ENCODE data around the gene RFESD. TPM values are rescaled to one million over a fixed set of nuclear protein-coding genes. Genes with fewer than 3 reads are reported as not detected.
A peak's percentile ranks its signal among the peaks of the same experiment; 100 is the strongest.
"Not testable (repeated sequence)": the region's sequence is repeated elsewhere in the genome, so short reads cannot be mapped to it uniquely, and the experiment has no call there.

RFESD gene
- total RNA-seq, 1 experiment from 2014 or later, result 0.03 TPM

- no peak for DNase-seq (ENCODE audit: low spot score)
Measured at GRCh38 chr5:95660060-95660459, 13.5 kb downstream of the RFESD start.

- DNase-seq (ENCODE audit: low spot score), result no peak
Measured at GRCh38 chr5:95662946-95663345, 16.4 kb downstream of the RFESD start.

- DNase-seq (ENCODE audit: low spot score), result peak; percentile 80
Measured at GRCh38 chr5:95664204-95664786, 17.7 kb downstream of the RFESD start.

- DNase-seq (ENCODE audit: low spot score), result no peak
Measured at GRCh38 chr5:95667061-95667618, 20.6 kb downstream of the RFESD start.

- DNase-seq (ENCODE audit: low spot score), result no peak
Measured at GRCh38 chr5:95667678-95668077, 21.1 kb downstream of the RFESD start.

- no peak for DNase-seq (ENCODE audit: low spot score)
Measured at GRCh38 chr5:95668216-95668615, 21.6 kb downstream of the RFESD start.

- no peak for DNase-seq (ENCODE audit: low spot score)
Measured at GRCh38 chr5:95668728-95669127, 22.2 kb downstream of the RFESD start.

- no peak for DNase-seq (ENCODE audit: low spot score)
Measured at GRCh38 chr5:95669540-95669939, 23.0 kb downstream of the RFESD start.

GRCh38 chr5:95669985-95670384 lies 23.4 kb downstream of the RFESD start:
- no peak for DNase-seq (ENCODE audit: low spot score)

- DNase-seq (ENCODE audit: low spot score), result no peak
Measured at GRCh38 chr5:95670568-95670967, 24.0 kb downstream of the RFESD start.

GRCh38 chr5:95671826-95672225 lies 25.2 kb downstream of the RFESD start:
- DNase-seq (ENCODE audit: low spot score), result no peak

GRCh38 chr5:95672641-95673040 lies 26.1 kb downstream of the RFESD start:
- no peak for DNase-seq (ENCODE audit: low spot score)

- DNase-seq (ENCODE audit: low spot score), result no peak
Measured at GRCh38 chr5:95673081-95673480, 26.5 kb downstream of the RFESD start.

- DNase-seq (ENCODE audit: low spot score), result no peak
Measured at GRCh38 chr5:95682891-95683290, 36.3 kb downstream of the RFESD start, which contains the start of gene SPATA9. TSS of gene SPATA9 (minus strand) at chr5:95682991. CDS start at chr5:95682854, 137 bp downstream.

GRCh38 chr5:95684361-95684760 lies 37.8 kb downstream of the RFESD start:
- no peak for DNase-seq (ENCODE audit: low spot score)

GRCh38 chr5:95686651-95687050 lies 40.1 kb downstream of the RFESD start:
- no peak for DNase-seq (ENCODE audit: low spot score)

- DNase-seq (ENCODE audit: low spot score), result no peak
Measured at GRCh38 chr5:95689680-95690079, 43.1 kb downstream of the RFESD start.

GRCh38 chr5:95690333-95690732 lies 43.8 kb downstream of the RFESD start:
- no peak for DNase-seq (ENCODE audit: low spot score)

GRCh38 chr5:95697781-95698681 lies 51.5 kb downstream of the RFESD start:
- DNase-seq (ENCODE audit: low spot score), result no peak

- DNase-seq (ENCODE audit: low spot score), result no peak
Measured at GRCh38 chr5:95699337-95699736, 52.8 kb downstream of the RFESD start.

- DNase-seq (ENCODE audit: low spot score), result no peak
Measured at GRCh38 chr5:95701074-95701473, 54.5 kb downstream of the RFESD start.

- DNase-seq (ENCODE audit: low spot score), result no peak
Measured at GRCh38 chr5:95704150-95704549, 57.6 kb downstream of the RFESD start.

GRCh38 chr5:95706196-95706595 lies 59.6 kb downstream of the RFESD start:
- not testable (repeated sequence) for DNase-seq (ENCODE audit: low spot score)

Measured in HT-29 (cell line).